ENCODE results near the gene ARHGAP10.

The ARHGAP10 gene

DNA sequence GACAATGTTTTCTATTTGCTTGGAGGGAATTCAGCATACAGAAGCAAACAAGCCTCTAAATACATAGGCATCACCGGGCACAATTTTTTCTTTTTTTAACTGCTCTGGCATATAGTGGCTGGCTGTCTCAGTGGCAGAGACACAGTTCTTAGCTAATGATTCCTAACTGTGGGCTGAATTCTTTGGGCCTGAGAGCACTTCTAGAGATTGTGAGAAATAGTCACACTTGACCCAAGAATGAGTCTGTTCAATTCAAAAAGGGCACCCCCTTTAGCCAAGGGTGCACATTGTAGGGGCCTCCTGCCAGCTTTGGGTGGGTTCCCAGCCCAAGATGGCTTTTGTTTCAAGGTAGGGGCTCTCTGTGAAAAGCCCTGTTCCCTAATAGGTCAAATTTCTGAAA, 345.7 kb downstream of the ARHGAP10 start:
- H3K27me3 ChIP-seq (ENCODE audit: insufficient read depth, low read depth), result no peaks in the 10 kb centered on the region
- no peaks in the 10 kb centered on the region for H4K20me1 ChIP-seq (ENCODE audit: insufficient read depth)
- H3K4me2 ChIP-seq, result no peak overlapping the region
- no peaks in the 10 kb centered on the region for H3K79me2 ChIP-seq (ENCODE audit: insufficient read depth, low read depth)
- no peak overlapping the region for H3K27ac ChIP-seq
- no peak overlapping the region for H3K4me3 ChIP-seq (IDR thresholded peaks at IDR 0.05; ENCODE audit: insufficient read depth, low read depth, low read length)
- no peak overlapping the region for H2AFZ ChIP-seq (ENCODE audit: low read depth)
- H3K36me3 ChIP-seq (ENCODE audit: insufficient read depth), result peaks cover 3% of the 10 kb centered on the region
- H3K4me1 ChIP-seq (ENCODE audit: low read depth, poor library complexity, severe bottlenecking), result no peaks in the 10 kb centered on the region
- TF ChIP-seq, protein P1, sequence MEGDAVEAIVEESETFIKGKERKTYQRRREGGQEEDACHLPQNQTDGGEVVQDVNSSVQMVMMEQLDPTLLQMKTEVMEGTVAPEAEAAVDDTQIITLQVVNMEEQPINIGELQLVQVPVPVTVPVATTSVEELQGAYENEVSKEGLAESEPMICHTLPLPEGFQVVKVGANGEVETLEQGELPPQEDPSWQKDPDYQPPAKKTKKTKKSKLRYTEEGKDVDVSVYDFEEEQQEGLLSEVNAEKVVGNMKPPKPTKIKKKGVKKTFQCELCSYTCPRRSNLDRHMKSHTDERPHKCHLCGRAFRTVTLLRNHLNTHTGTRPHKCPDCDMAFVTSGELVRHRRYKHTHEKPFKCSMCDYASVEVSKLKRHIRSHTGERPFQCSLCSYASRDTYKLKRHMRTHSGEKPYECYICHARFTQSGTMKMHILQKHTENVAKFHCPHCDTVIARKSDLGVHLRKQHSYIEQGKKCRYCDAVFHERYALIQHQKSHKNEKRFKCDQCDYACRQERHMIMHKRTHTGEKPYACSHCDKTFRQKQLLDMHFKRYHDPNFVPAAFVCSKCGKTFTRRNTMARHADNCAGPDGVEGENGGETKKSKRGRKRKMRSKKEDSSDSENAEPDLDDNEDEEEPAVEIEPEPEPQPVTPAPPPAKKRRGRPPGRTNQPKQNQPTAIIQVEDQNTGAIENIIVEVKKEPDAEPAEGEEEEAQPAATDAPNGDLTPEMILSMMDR (conservative IDR thresholded peaks at IDR 0.05; ENCODE audit: low read depth, low read length), result no peak
- H3K9ac ChIP-seq, result no peak overlapping the region

GRCh38 chr4:148078061-148078460, 346.2 kb downstream of the ARHGAP10 start:
- Histone ChIP-seq H3K36me3 (ENCODE audit: insufficient read depth) (no peaks in the 10 kb centered on the region; the same call in none of the 2 replicates), H3K4me2 (no peak overlapping the region)

GRCh38 chr4:148079961-148080360, 348.1 kb downstream of the ARHGAP10 start:
- no peaks in the 10 kb centered on the region for H3K27me3 ChIP-seq (ENCODE audit: insufficient read depth, low read depth)
- no peak overlapping the region for H3K9ac ChIP-seq
- H3K27ac ChIP-seq, result no peak overlapping the region
- TF ChIP-seq, protein P1 (conservative IDR thresholded peaks at IDR 0.05; ENCODE audit: low read depth, low read length), result no peak
- no peaks in the 10 kb centered on the region for H3K4me1 ChIP-seq (ENCODE audit: low read depth, poor library complexity, severe bottlenecking)
- H3K4me3 ChIP-seq (IDR thresholded peaks at IDR 0.05; ENCODE audit: insufficient read depth, low read depth, low read length), result no peak overlapping the region
- H4K20me1 ChIP-seq (ENCODE audit: insufficient read depth), result no peaks in the 10 kb centered on the region
- no peak overlapping the region for H2AFZ ChIP-seq (ENCODE audit: low read depth)
- no peaks in the 10 kb centered on the region for H3K79me2 ChIP-seq (ENCODE audit: insufficient read depth, low read depth)
- no peaks in the 10 kb centered on the region; the same call in none of the 2 replicates for H3K36me3 ChIP-seq (ENCODE audit: insufficient read depth)
- H3K4me2 ChIP-seq, result no peak overlapping the region

More at GRCh38 chr4:148078061-148078460, 346.2 kb downstream of the ARHGAP10 start:
- no peak overlapping the region for H3K9ac ChIP-seq
- H3K27ac ChIP-seq, result no peak overlapping the region
- H3K4me1 ChIP-seq (ENCODE audit: low read depth, poor library complexity, severe bottlenecking), result no peaks in the 10 kb centered on the region
- TF ChIP-seq, protein P1 (conservative IDR thresholded peaks at IDR 0.05; ENCODE audit: low read depth, low read length), result no peak
- no peak overlapping the region for H2AFZ ChIP-seq (ENCODE audit: low read depth)
- no peaks in the 10 kb centered on the region for H3K79me2 ChIP-seq (ENCODE audit: insufficient read depth, low read depth)
- no peaks in the 10 kb centered on the region for H4K20me1 ChIP-seq (ENCODE audit: insufficient read depth)
- no peaks in the 10 kb centered on the region for H3K27me3 ChIP-seq (ENCODE audit: insufficient read depth, low read depth)
- no peak overlapping the region for H3K4me3 ChIP-seq (IDR thresholded peaks at IDR 0.05; ENCODE audit: insufficient read depth, low read depth, low read length)

- H4K20me1 ChIP-seq (ENCODE audit: insufficient read depth), result no peaks in the 10 kb centered on the region
- H3K4me2 ChIP-seq, result no peak overlapping the region
- H3K9ac ChIP-seq, result no peak overlapping the region
- TF ChIP-seq, protein P1 (conservative IDR thresholded peaks at IDR 0.05; ENCODE audit: low read depth, low read length), result no peak
- H3K36me3 ChIP-seq (ENCODE audit: insufficient read depth), result no peaks in the 10 kb centered on the region; the same call in 1 of the 2 replicates
- no peaks in the 10 kb centered on the region for H3K79me2 ChIP-seq (ENCODE audit: insufficient read depth, low read depth)
- H3K4me1 ChIP-seq (ENCODE audit: low read depth, poor library complexity, severe bottlenecking), result no peaks in the 10 kb centered on the region
- no peaks in the 10 kb centered on the region for H3K27me3 ChIP-seq (ENCODE audit: insufficient read depth, low read depth)
- H3K27ac ChIP-seq, result no peak overlapping the region
- no peak overlapping the region for H3K4me3 ChIP-seq (IDR thresholded peaks at IDR 0.05; ENCODE audit: insufficient read depth, low read depth, low read length)
- H2AFZ ChIP-seq (ENCODE audit: low read depth), result no peak overlapping the region
These were observed 349.4 kb downstream of the ARHGAP10 start for GRCh38 chr4:148081267-148081666.

Measured in KMS-11 (cell line).